Activated T-cell treated with anti-CD3 and anti-CD28 coated beads, Interleukin-2, amount 50 U/mL, for 24 hours (primary cell): ENCODE data around the gene ARF6.
A peak's percentile ranks its signal among the peaks of the same experiment; 100 is the strongest.
"Not testable (repeated sequence)": the region's sequence is repeated elsewhere in the genome, so short reads cannot be mapped to it uniquely, and the experiment has no call there.

Experiments used
- DNase-seq: peaks from one replicate; pipeline ENCODE4 v3.0.0-alpha.2; 2020
- H3K27ac Mint-ChIP-seq: 2 replicates; pipeline ENCODE4 v1.8.0; 2020; ENCODE audit warnings: mild to moderate bottlenecking, mixed read lengths
- H3K27me3 Mint-ChIP-seq: 2 replicates; pipeline ENCODE4 v1.8.0; 2020; ENCODE audit warnings: mixed read lengths
- H3K36me3 Mint-ChIP-seq: 2 replicates; pipeline ENCODE4 v1.8.0; 2020; ENCODE audit warnings: low read depth, mixed read lengths
- H3K4me1 Mint-ChIP-seq: 2 replicates; pipeline ENCODE4 v1.8.0; 2020; ENCODE audit warnings: low read depth, mixed read lengths
- H3K4me3 Mint-ChIP-seq: 2 replicates; pipeline ENCODE4 v1.8.0; 2020; ENCODE audit warnings: mild to moderate bottlenecking, moderate library complexity, mixed read lengths
- H3K9me3 Mint-ChIP-seq: 2 replicates; pipeline ENCODE4 v1.8.0; 2020; ENCODE audit warnings: mixed read lengths

Gene ARF6

DNA sequence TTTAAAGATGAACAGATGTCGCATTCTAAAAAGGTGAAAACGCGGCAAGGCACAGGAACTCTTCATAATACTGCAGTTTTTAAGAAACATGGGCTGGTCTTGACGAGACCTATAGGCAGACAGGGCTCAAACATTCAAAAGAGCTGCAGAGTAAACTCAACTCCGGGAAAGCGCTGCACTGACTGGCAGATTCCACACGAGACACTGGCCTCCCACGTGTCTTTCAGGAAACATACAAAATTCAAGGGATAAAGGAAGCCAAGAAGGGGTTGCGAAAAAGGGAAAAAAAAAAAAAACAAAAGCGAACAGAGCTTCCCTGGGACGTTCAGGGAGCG, 614 bp upstream of the ARF6 start:
- Mint-ChIP-seq H3K4me3 (peak overlapping the region; percentile 94), H3K27me3 (no peaks in the 10 kb centered on the region), H3K36me3 (peaks cover 67% of the 10 kb centered on the region), H3K9me3 (no peaks in the 10 kb centered on the region), H3K27ac (peak overlapping the region; percentile 99), H3K4me1 (peaks cover 17% of the 10 kb centered on the region)
- no peak for DNase-seq

GRCh38 chr14:49893309-49894213, 679 bp downstream of the ARF6 start:
- peak; percentile 89 for DNase-seq
- H3K4me3 Mint-ChIP-seq = peak overlapping the region; percentile 94
- H3K9me3 Mint-ChIP-seq = no peaks in the 10 kb centered on the region
- peaks cover 78% of the 10 kb centered on the region for H3K36me3 Mint-ChIP-seq
- H3K27me3 Mint-ChIP-seq = no peaks in the 10 kb centered on the region
- H3K27ac Mint-ChIP-seq = peak overlapping the region; percentile 99
- peaks cover 25% of the 10 kb centered on the region for H3K4me1 Mint-ChIP-seq

DNA sequence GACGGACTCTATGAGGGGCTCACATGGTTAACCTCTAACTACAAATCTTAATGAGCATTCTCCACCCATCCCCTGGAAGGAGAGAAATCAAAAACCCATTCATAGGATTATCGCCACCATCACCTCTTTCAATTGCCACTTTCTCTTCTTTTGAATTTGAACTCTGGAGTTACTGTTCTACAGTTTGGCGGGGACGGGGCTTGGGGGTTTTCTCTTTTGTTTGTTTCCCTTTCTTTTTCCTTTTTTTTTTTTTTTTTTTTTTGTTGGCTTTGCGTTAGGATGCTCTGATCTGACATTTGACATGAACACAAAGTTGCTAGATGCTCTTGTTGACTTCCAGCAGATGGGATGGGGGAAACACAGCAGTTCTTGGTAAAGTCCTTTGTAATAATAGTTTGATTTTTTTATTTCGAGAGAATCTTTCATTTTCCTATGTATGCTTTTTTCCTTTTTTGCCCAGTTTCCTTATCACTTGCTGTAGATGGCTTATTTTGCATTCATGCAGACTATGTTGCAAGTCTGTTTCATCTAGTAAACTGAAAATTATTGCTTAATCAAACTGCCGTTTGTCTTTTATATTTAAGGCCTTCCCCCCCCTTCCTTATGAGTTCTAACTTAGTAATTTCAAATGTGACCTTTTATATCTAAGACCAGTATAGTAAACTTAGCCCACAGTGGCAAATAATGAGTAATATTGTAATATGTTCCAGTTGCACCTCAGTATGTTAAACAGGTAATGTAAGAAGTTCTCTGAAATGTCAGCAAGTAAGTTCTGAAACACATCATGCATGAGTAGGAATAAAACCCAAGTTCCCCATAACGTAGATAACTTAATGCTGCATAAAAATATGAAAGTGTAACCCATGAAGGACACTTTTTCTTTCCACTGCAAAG, 1.6 kb downstream of the ARF6 start:
- not testable (repeated sequence) for DNase-seq, H3K9me3 Mint-ChIP-seq, H3K27me3 Mint-ChIP-seq
- peaks cover 85% of the 10 kb centered on the region for H3K36me3 Mint-ChIP-seq
- peak overlapping the region; percentile 99 for H3K27ac Mint-ChIP-seq
- H3K4me3 Mint-ChIP-seq = peak overlapping the region; percentile 94
- peaks cover 33% of the 10 kb centered on the region for H3K4me1 Mint-ChIP-seq

DNA sequence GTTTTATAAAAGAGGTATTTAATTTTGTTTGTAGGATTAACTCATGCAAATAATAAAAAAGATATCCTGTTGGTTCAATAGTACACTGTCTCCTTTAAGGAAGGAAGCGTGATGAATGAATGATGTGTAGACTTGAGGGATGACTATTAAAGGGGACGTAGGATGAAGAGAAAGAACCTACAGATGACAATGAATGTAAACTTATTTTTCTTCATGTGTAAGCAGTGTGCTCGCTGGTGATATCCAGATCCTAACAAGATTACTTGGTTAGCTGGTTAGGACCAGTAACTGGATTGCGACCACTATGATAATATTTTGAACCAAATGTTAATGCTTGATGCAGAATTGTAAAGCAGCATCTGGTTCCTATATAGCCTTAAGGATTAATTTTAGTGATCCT, 2.6 kb downstream of the ARF6 start:
- peaks cover 39% of the 10 kb centered on the region for H3K4me1 Mint-ChIP-seq

GRCh38 chr14:49896272-49896671, 3.4 kb downstream of the ARF6 start:
- Mint-ChIP-seq H3K27ac (peak overlapping the region; percentile 99), H3K36me3 (peaks cover 76% of the 10 kb centered on the region), H3K4me3 (peak overlapping the region; percentile 94), H3K4me1 (peaks cover 37% of the 10 kb centered on the region)
- H3K27me3 Mint-ChIP-seq, H3K9me3 Mint-ChIP-seq, DNase-seq: not testable (repeated sequence)

More for the DNA sequence above, 2.6 kb downstream of the ARF6 start:
- Mint-ChIP-seq H3K27me3 (no peaks in the 10 kb centered on the region), H3K4me3 (peak overlapping the region; percentile 94), H3K36me3 (peaks cover 84% of the 10 kb centered on the region), H3K27ac (peak overlapping the region; percentile 99), H3K9me3 (no peaks in the 10 kb centered on the region)
- no peak for DNase-seq

DNA sequence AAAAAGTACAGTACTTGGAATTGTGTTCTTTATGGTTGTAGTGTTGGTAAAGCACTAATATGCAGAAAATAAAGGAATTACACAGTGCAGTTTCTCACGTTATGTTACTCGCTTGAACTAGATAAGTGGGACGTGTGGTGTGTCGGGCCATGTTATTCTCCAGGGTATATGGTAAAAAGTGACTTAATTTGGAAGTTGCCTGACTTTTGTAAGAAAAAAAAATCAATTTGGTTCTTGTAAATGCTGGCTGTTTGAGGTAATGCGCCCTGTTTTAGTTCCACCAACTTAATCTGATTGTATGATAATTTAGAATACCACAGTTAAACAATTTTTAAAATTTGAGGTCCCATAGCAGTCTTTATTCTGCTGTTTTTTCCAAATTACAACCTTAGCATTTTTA, 4.1 kb downstream of the ARF6 start:
- Mint-ChIP-seq H3K4me1 (peaks cover 34% of the 10 kb centered on the region), H3K4me3 (peak overlapping the region; percentile 94), H3K9me3 (no peaks in the 10 kb centered on the region), H3K27ac (peak overlapping the region; percentile 99), H3K36me3 (peaks cover 71% of the 10 kb centered on the region), H3K27me3 (no peaks in the 10 kb centered on the region)
- DNase-seq = no peak

- peaks cover 35% of the 10 kb centered on the region for H3K4me1 Mint-ChIP-seq
- no peaks in the 10 kb centered on the region for H3K9me3 Mint-ChIP-seq
- H3K27ac Mint-ChIP-seq = peak overlapping the region; percentile 99
- H3K36me3 Mint-ChIP-seq = peaks cover 70% of the 10 kb centered on the region
- DNase-seq = no peak
- no peaks in the 10 kb centered on the region for H3K27me3 Mint-ChIP-seq
- peak overlapping the region; percentile 94 for H3K4me3 Mint-ChIP-seq
Observed at GRCh38 chr14:49897414-49897813, 4.5 kb downstream of the ARF6 start.

DNA sequence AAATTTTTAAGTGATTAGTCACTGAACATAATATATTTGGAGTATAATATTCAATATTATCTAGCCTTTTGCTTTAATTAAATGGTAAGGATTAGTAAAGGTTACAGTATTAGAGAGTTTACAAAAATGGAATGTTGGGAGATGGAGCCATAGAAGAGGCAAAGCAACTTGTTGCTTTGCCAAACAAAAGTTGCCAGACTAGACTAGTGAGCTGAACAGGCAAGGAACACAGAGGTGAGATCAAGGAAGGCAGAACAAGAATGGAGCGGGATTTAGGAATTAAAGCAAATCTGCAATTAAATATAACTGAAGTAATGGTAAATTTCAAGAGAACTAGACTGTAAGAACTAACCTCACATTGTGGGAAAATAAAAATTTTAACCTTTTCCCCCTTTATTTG, 5.1 kb downstream of the ARF6 start:
- peak overlapping the region; percentile 94 for H3K4me3 Mint-ChIP-seq
- H3K9me3 Mint-ChIP-seq = no peaks in the 10 kb centered on the region
- peaks cover 36% of the 10 kb centered on the region for H3K4me1 Mint-ChIP-seq
- H3K27me3 Mint-ChIP-seq = no peaks in the 10 kb centered on the region
- H3K27ac Mint-ChIP-seq = peak overlapping the region; percentile 92
- DNase-seq = no peak
- peaks cover 65% of the 10 kb centered on the region for H3K36me3 Mint-ChIP-seq

- Mint-ChIP-seq H3K27ac (peak overlapping the region; percentile 92), H3K27me3 (no peaks in the 10 kb centered on the region), H3K9me3 (no peaks in the 10 kb centered on the region), H3K4me1 (peaks cover 38% of the 10 kb centered on the region), H3K4me3 (peak overlapping the region; percentile 94), H3K36me3 (peaks cover 62% of the 10 kb centered on the region)
- DNase-seq = no peak
Observed at GRCh38 chr14:49898485-49898884, 5.6 kb downstream of the ARF6 start.

- Mint-ChIP-seq H3K27me3 (no peaks in the 10 kb centered on the region), H3K9me3 (peaks cover 2% of the 10 kb centered on the region), H3K4me3 (no peak overlapping the region), H3K36me3 (peaks cover 39% of the 10 kb centered on the region), H3K4me1 (peaks cover 46% of the 10 kb centered on the region), H3K27ac (peak overlapping the region; percentile 92)
- DNase-seq = no peak
Observed at GRCh38 chr14:49900973-49901372, 8.1 kb downstream of the ARF6 start.

GRCh38 chr14:49902679-49903246, 9.9 kb downstream of the ARF6 start:
- H3K27ac Mint-ChIP-seq = not testable (repeated sequence)
- Mint-ChIP-seq H3K36me3 (peaks cover 23% of the 10 kb centered on the region), H3K4me1 (peaks cover 57% of the 10 kb centered on the region)

DNA sequence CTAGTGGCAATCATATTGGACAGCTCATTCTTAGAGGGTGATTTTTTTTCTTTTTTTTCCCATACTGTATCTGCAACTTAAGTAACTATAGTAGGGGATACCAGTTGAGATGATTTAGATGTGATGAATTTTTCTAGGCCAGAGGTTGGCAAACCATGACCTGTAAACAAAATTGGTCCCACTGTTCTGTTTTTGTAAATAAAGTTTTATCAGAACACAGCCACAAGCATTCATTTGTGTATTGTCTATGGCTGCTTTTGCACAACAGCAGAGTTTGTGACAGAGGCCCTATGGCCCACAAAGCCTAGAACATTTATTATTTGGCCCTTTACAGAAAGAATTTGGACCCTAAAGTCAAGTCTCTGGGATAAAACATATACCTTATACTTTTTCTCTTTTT, 11.4 kb downstream of the ARF6 start:
- H3K9me3 Mint-ChIP-seq = peaks cover 2% of the 10 kb centered on the region
- H3K36me3 Mint-ChIP-seq = peaks cover 9% of the 10 kb centered on the region
- H3K27ac Mint-ChIP-seq = no peak overlapping the region
- no peaks in the 10 kb centered on the region for H3K27me3 Mint-ChIP-seq
- H3K4me1 Mint-ChIP-seq = peaks cover 51% of the 10 kb centered on the region
- no peak for DNase-seq
- H3K4me3 Mint-ChIP-seq = no peak overlapping the region

More at GRCh38 chr14:49902679-49903246, 9.9 kb downstream of the ARF6 start:
- not testable (repeated sequence) for DNase-seq, H3K27me3 Mint-ChIP-seq, H3K9me3 Mint-ChIP-seq, H3K4me3 Mint-ChIP-seq

GRCh38 chr14:49905989-49906388, 13.1 kb downstream of the ARF6 start:
- no peak overlapping the region for H3K27ac Mint-ChIP-seq
- H3K36me3 Mint-ChIP-seq = peaks cover 7% of the 10 kb centered on the region
- H3K4me1 Mint-ChIP-seq = peaks cover 54% of the 10 kb centered on the region
- H3K27me3 Mint-ChIP-seq = no peaks in the 10 kb centered on the region
- H3K4me3 Mint-ChIP-seq = no peak overlapping the region
- peaks cover 2% of the 10 kb centered on the region for H3K9me3 Mint-ChIP-seq
- DNase-seq = no peak

GRCh38 chr14:49907186-49907585, 14.3 kb downstream of the ARF6 start:
- Mint-ChIP-seq H3K27ac (peak overlapping the region; percentile 90), H3K9me3 (peaks cover 2% of the 10 kb centered on the region), H3K4me1 (peaks cover 58% of the 10 kb centered on the region), H3K27me3 (no peaks in the 10 kb centered on the region), H3K36me3 (peaks cover 6% of the 10 kb centered on the region), H3K4me3 (peak overlapping the region; percentile 51)
- no peak for DNase-seq
